K562 (cell line): ENCODE measurements around the gene MAP3K13. TPM values are rescaled to one million over a fixed set of nuclear protein-coding genes. Genes with fewer than 3 reads are reported as not detected.

Source experiments
- ATAC-seq: fragments of 200-7000 bp; cut with Tn5 transposase; 3 replicates; pipeline ENCODE4 v1.9.1; 2020; ENCODE audit warnings: moderate library complexity
- BruUV-seq: library from RNA; stranded (reverse); fragments of 400-500 nt; replicated peaks from 2 replicates; lab custom pipeline; 2021; lab: Mats Ljungman, UMichigan
- CTCF ChIA-PET: fragments of 300-600 bp; formaldehyde crosslinking; extraction: SDS; loops from one replicate; lab custom pipeline; 2021; ENCODE audit warnings: low intra/inter-chr PET ratio; lab: Yijun Ruan, JAX
- POLR2A ChIA-PET: fragments of 300-600, 350-650 bp; sonication (Branson Sonifier 250); formaldehyde crosslinking; extraction: SDS; loops from one replicate; lab custom pipeline; 2021; ENCODE audit warnings: antibody characterized with exemption, inconsistent platforms; lab: Yijun Ruan, JAX
- DNase-seq, 4 experiments: peaks; one replicate each; pipeline versions ENCODE4 v3.0.0 to v3.0.0-alpha.2; 2011 to 2018; ENCODE audit warnings: low spot score in 3 of 4, mixed read lengths in 3 of 4; ENCODE audit errors: extremely low read depth in 1 of 4
- FAIRE-seq: peaks from 2 replicates; lab custom pipeline; 2011; peaks lifted over from hg19 to GRCh38; lab: Jason Lieb, UNC
- H2AFZ ChIP-seq: 2 replicates; pipeline ENCODE4 v1.6.0; 2011; ENCODE audit warnings: low read depth, low read length, control low read depth, inconsistent platforms
- H3K27ac ChIP-seq: fragments of 200-600 bp; 3 replicates; pipeline ENCODE4 v1.8.0; 2011; ENCODE audit warnings: low read depth, mild to moderate bottlenecking, control low read depth, inconsistent platforms, low read length, moderate library complexity, mixed read lengths; ENCODE audit errors: extremely low read depth
- H3K27me3 ChIP-seq, 2 experiments: fragments of 300-600 bp in 1 of 2; 2 replicates in 1 of 2; 3 replicates in 1 of 2; pipeline versions ENCODE4 v1.6.0 to v1.8.0; 2011; ENCODE audit warnings: inconsistent platforms in 2 of 2, low read length in 2 of 2, mild to moderate bottlenecking in 1 of 2, mixed read lengths in 1 of 2, moderate library complexity in 1 of 2; ENCODE audit not compliant: control insufficient read depth in 2 of 2, insufficient read depth in 2 of 2
- H3K36me3 ChIP-seq: fragments of 300-600 bp; 3 replicates; pipeline ENCODE4 v1.8.0; 2011; ENCODE audit warnings: mild to moderate bottlenecking, low read length, inconsistent platforms; ENCODE audit not compliant: control insufficient read depth, insufficient read depth
- H3K4me1 ChIP-seq, 2 experiments: fragments of 200-600 bp in 1 of 2; replicated peaks in 1 of 2; 2 replicates in 1 of 2; 3 replicates in 1 of 2; pipeline versions ENCODE4 v1.5.1 to v1.8.0; 2011; ENCODE audit warnings: inconsistent platforms in 2 of 2, low read length in 2 of 2, mild to moderate bottlenecking in 1 of 2, mixed read lengths in 1 of 2, moderate library complexity in 1 of 2; ENCODE audit not compliant: control insufficient read depth in 2 of 2, insufficient read depth in 2 of 2
- H3K4me2 ChIP-seq: 2 replicates; pipeline ENCODE4 v1.6.1; 2011; ENCODE audit warnings: low read length, control low read depth, inconsistent platforms, mixed read lengths; ENCODE audit not compliant: insufficient read depth
- H3K4me3 ChIP-seq: fragments of 200-600 bp; sonication (generic), shearing (Covaris generic); 2 replicates; pipeline ENCODE4 v1.5.1; 2016; ENCODE audit warnings: control low read depth, inconsistent platforms
- H3K79me2 ChIP-seq: fragments of 200-600 bp; 3 replicates; pipeline ENCODE4 v1.8.0; 2011; ENCODE audit warnings: low read length, inconsistent platforms; ENCODE audit not compliant: control insufficient read depth, insufficient read depth
- H3K9ac ChIP-seq, 2 experiments: 2 replicates each; pipeline versions ENCODE4 v1.6.0 to v1.6.1; 2011; ENCODE audit warnings: low read depth in 2 of 2, low read length in 2 of 2, control low read depth in 1 of 2, inconsistent platforms in 1 of 2, mild to moderate bottlenecking in 1 of 2, mixed read lengths in 1 of 2; ENCODE audit not compliant: insufficient read depth in 1 of 2
- H3K9me1 ChIP-seq: one replicate; pipeline ENCODE4 v1.6.0; 2011; ENCODE audit warnings: inconsistent platforms, mild to moderate bottlenecking, low read length, moderate library complexity; ENCODE audit not compliant: control insufficient read depth, insufficient read depth
- H3K9me3 ChIP-seq: replicated peaks from 2 replicates; pipeline ENCODE4 v1.5.1; 2011; ENCODE audit warnings: low read depth, low read length, inconsistent platforms; ENCODE audit not compliant: control insufficient read depth, insufficient read depth
- H4K20me1 ChIP-seq: replicated peaks from 2 replicates; pipeline ENCODE4 v1.6.1; 2011; ENCODE audit warnings: low read length, inconsistent platforms, mixed read lengths; ENCODE audit not compliant: control insufficient read depth, insufficient read depth
- CBX8 ChIP-seq: fragments of 200-600 bp; sonication (generic); IDR thresholded peaks from 2 replicates; pipeline ENCODE4 v1.6.1; 2012; ENCODE audit warnings: borderline replicate concordance, mixed run types, low read depth, mild to moderate bottlenecking, moderate library complexity, mixed read lengths, low read length, control low read depth, inconsistent platforms; ENCODE audit not compliant: poor library complexity, severe bottlenecking; ENCODE audit errors: extremely low read depth
- CREB3 ChIP-seq: fragments of 450-650 bp; conservative IDR thresholded peaks from 2 replicates; pipeline ENCODE4 v1.6.1; 2016; ENCODE audit warnings: missing genetic modification characterization, low read depth, mild to moderate bottlenecking, missing compliant biosample characterization, moderate library complexity
- RFX7 ChIP-seq: fragments of 250-450 bp; sonication (Bioruptor Pico); IDR thresholded peaks from 2 replicates; pipeline ENCODE4 v1.5.1; 2021; ENCODE audit warnings: mild to moderate bottlenecking
- SIN3B ChIP-seq: fragments of 450-650 bp; IDR thresholded peaks from 2 replicates; pipeline ENCODE4 v1.6.1; 2017; ENCODE audit warnings: low read depth, mild to moderate bottlenecking, moderate library complexity
- ZNF165 ChIP-seq: fragments of 250-450 bp; sonication (Bioruptor Pico); IDR thresholded peaks from 2 replicates; pipeline ENCODE4 v1.4.0; 2020; ENCODE audit warnings: borderline replicate concordance
- ZNF592 ChIP-seq: fragments of 450-650 bp; IDR thresholded peaks from 2 replicates; pipeline ENCODE4 v1.6.1; 2017; ENCODE audit warnings: antibody characterized with exemption, mild to moderate bottlenecking
- WGBS: fragments of 100-300 bp; shearing (Covaris generic); methylation state at CpG from one replicate; pipeline ENCODE4 v1.1.6; 2016; ENCODE audit warnings: low coverage, mixed read lengths; ENCODE audit not compliant: insufficient coverage; ENCODE audit errors: missing lambda C conversion rate; 5-methylcytosine and 5-hydroxymethylcytosine counted together
- in situ Hi-C: fragments of 300-500 bp; cut with MboI; formaldehyde crosslinking; loops from 4 replicates; pipeline ENCODE4 v1.15.0; 2018; ENCODE audit warnings: inconsistent platforms, mixed read lengths
- intact Hi-C: fragments of 100-400 bp; cut with micrococcal nuclease; formaldehyde crosslinking; loops from 2 replicates; pipeline ENCODE4 v1.14.2; 2022
- polyA plus RNA-seq, 8 experiments: library from polyadenylated mRNA; depleted of rRNA in 4 of 8; stranded (reverse) in 5 of 8; unstranded in 3 of 8; fragments of >200 nt; fragmentation: Nextera tagmentation in 2 of 8; fragmentation: Illumina TruSeq in 1 of 8; extraction: Ambion mirVana in 2 of 8; extraction: Trizol in 1 of 8; gene quantifications; 2 replicates each; pipeline versions ENCODE4 v1.2.1 to v1.2.3, GENCODE V29; 2011 to 2014; ENCODE audit warnings: inconsistent platforms in 1 of 8, missing spikeins in 1 of 8
- total RNA-seq, 7 experiments: library from RNA; depleted of rRNA in 6 of 7; stranded (reverse); fragments of >200 nt in 6 of 7; fragmentation: Illumina TruSeq in 2 of 7; extraction: Trizol in 2 of 7; gene quantifications; 2 replicates each; pipeline versions ENCODE4 v1.2.1 to v1.2.3, GENCODE V29; 2011 to 2021; ENCODE audit warnings: low replicate concordance in 1 of 7

The MAP3K13 gene
- total and polyA plus RNA-seq, 9 of the 15 experiments (the other 6 are each of a cell fraction or from before 2014, with no cell fraction given): 0.04 to 0.32 (median 0.15) TPM; not detected in 2

- in situ Hi-C loops (no loop called here), intact Hi-C loops (no loop called here)
- ChIA-PET CTCF (no interaction called here), POLR2A (interaction anchor here (0.6 to 1.0 kb wide), 2 partner anchors 127 to 435 kb away, joined by 3 to 4 read pairs; no protein-coding TSS in a partner anchor)
- Histone ChIP-seq H3K4me3 (no peak overlapping the region), H3K27ac (no peak overlapping the region), H3K79me2 (no peaks in the 10 kb centered on the region; the same call in 2 of the 3 replicates), H3K9ac (no peak overlapping the region), H3K4me2 (no peak overlapping the region), H3K9me1 (peaks cover 3% of the 10 kb centered on the region), H4K20me1 (no peaks in the 10 kb centered on the region), H3K9me3 (no peaks in the 10 kb centered on the region), H3K36me3 (peaks cover 85% of the 10 kb centered on the region), H2AFZ (no peak overlapping the region), H3K4me1 (no peaks in the 10 kb centered on the region), H3K27me3 (no peaks in the 10 kb centered on the region)
- BruUV-seq: no TSS peak
- DNase-seq: no peak
- 81% methylated on average over 4 of the region's 4 CpGs for WGBS
- no peak; the same call in 1 of the 3 replicates for ATAC-seq
- no peak for FAIRE-seq
- TF ChIP-seq ZNF165 (CRISPR knock-in tag) (no peak), SIN3B (no peak), ZNF592 (no peak), CBX8 (no peak), RFX7 (no peak), CREB3 (no peak)
Measured at GRCh38 chr3:185490241-185490640, 127.3 kb downstream of the MAP3K13 start.
